AG04449 (cell line): ENCODE results near the gene IFRD1.

ENCODE experiments used
- CTCF ChIA-PET: fragments of 350-600 bp; formaldehyde crosslinking; extraction: SDS; loops from one replicate; lab custom pipeline; 2021; ENCODE audit warnings: antibody characterized with exemption; lab: Yijun Ruan, JAX
- POLR2A ChIA-PET: fragments of 400-600, 350-600 bp; formaldehyde crosslinking; extraction: SDS; loops from one replicate; lab custom pipeline; 2020; ENCODE audit warnings: antibody characterized with exemption, inconsistent platforms; lab: Yijun Ruan, JAX
- DNase-seq: peaks from one replicate; pipeline ENCODE4 v3.0.0-alpha.2; 2010; ENCODE audit warnings: low read depth, low spot score
- H3K4me3 ChIP-seq: 2 replicates; pipeline ENCODE4 v1.5.1; 2011; ENCODE audit warnings: low read depth, mild to moderate bottlenecking, control low read depth, low read length
- TF ChIP-seq, protein P1 (sequence below): IDR thresholded peaks from one replicate; pipeline ENCODE4 v1.5.1; 2011; ENCODE audit warnings: mild to moderate bottlenecking, moderate library complexity, low read length, control low read depth, inconsistent platforms; ENCODE audit not compliant: insufficient read depth; ENCODE audit errors: missing control alignments

The IFRD1 gene

GRCh38 chr7:112484671-112485167 lies 34.5 kb downstream of the IFRD1 start:
- CTCF ChIA-PET, result interaction anchor here (0.9 to 6.0 kb wide), 5 partner anchors 14 to 937 kb away, joined by 3 to 62 read pairs (median 5); no protein-coding TSS in a partner anchor
- TF ChIP-seq, protein P1, sequence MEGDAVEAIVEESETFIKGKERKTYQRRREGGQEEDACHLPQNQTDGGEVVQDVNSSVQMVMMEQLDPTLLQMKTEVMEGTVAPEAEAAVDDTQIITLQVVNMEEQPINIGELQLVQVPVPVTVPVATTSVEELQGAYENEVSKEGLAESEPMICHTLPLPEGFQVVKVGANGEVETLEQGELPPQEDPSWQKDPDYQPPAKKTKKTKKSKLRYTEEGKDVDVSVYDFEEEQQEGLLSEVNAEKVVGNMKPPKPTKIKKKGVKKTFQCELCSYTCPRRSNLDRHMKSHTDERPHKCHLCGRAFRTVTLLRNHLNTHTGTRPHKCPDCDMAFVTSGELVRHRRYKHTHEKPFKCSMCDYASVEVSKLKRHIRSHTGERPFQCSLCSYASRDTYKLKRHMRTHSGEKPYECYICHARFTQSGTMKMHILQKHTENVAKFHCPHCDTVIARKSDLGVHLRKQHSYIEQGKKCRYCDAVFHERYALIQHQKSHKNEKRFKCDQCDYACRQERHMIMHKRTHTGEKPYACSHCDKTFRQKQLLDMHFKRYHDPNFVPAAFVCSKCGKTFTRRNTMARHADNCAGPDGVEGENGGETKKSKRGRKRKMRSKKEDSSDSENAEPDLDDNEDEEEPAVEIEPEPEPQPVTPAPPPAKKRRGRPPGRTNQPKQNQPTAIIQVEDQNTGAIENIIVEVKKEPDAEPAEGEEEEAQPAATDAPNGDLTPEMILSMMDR, result no peak
- POLR2A ChIA-PET, result interaction anchor here (0.9 to 2.0 kb wide), 2 partner anchors 34 to 35 kb away, joined by 6 to 8 read pairs; partner anchors contain the start of gene IFRD1
- no peak overlapping the region for H3K4me3 ChIP-seq
- peak; percentile 87 for DNase-seq

- no peak overlapping the region for H3K4me3 ChIP-seq
- ChIA-PET CTCF (interaction anchor here (6.0 kb wide), 1 partner anchor 13 kb away, joined by 62 read pairs; no protein-coding TSS in a partner anchor), POLR2A (interaction anchor here (0.8 to 2.0 kb wide), 2 partner anchors 13 to 36 kb away, joined by 3 to 8 read pairs; partner anchors contain the start of gene IFRD1)
- DNase-seq, result no peak
- TF ChIP-seq, protein P1, result no peak
Observed at GRCh38 chr7:112485766-112486165, 35.5 kb downstream of the IFRD1 start.

- ChIA-PET POLR2A (no interaction called here), CTCF (interaction anchor here (1.0 to 6.0 kb wide), 3 partner anchors 8 to 87 kb away, joined by 3 to 62 read pairs (median 4); no protein-coding TSS in a partner anchor)
- DNase-seq, result no peak
- no peak overlapping the region for H3K4me3 ChIP-seq
- TF ChIP-seq, protein P1, result no peak
Observed at GRCh38 chr7:112487457-112488263, 37.4 kb downstream of the IFRD1 start.

GRCh38 chr7:112488264-112488552 lies 37.9 kb downstream of the IFRD1 start:
- TF ChIP-seq, protein P1, result no peak
- ChIA-PET POLR2A (no interaction called here), CTCF (interaction anchor here (1.0 to 1.9 kb wide), 2 partner anchors 8 to 88 kb away, joined by 3 to 4 read pairs; no protein-coding TSS in a partner anchor)
- no peak for DNase-seq
- no peak overlapping the region for H3K4me3 ChIP-seq

DNA sequence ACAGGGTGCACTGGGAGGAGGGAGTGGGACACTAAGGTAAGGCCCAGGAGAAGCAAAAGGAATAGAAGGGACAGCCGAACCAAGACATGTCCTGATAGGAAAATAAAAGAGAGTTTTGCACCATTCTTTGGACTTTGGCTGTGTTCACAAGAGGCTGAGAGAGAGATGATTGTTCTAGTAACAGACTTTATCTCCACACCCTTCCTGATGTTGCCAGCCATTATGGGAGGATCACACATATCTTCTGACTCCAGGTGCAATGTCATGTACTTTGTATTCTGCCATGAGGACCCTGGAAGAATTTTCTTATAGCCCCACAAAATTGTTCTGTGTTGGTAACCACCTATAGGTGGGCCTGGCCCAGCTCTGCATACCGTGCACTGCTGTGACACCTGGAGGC lies 41.9 kb downstream of the IFRD1 start:
- TF ChIP-seq, protein P1, result no peak
- ChIA-PET CTCF (interaction anchor here (0.9 kb wide), 1 partner anchor 12 kb away, joined by 3 read pairs; the partner anchor contains the start of gene LSMEM1), POLR2A (no interaction called here)
- H3K4me3 ChIP-seq, result no peak overlapping the region
- no peak for DNase-seq

DNA sequence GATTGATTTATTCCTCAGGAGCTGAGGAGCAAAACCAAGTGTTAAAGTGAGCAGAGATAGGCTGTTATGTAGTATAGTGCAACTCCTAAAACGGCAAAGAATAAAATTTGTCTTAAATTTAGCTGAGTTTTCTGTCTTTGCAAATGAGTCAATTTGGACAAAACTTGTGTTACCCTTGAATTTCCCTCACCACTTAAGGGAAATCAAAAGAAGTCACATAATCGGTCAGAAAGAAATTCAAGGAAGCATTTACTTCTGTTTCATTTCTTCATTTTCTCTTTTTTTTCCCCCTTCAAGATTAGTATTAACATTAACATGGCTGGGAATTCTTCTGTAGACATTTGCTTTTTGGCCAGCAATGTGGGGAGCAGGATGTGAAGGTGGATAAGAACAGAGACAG lies 44.4 kb downstream of the IFRD1 start:
- CTCF ChIA-PET, result interaction anchor here (3.9 to 4.8 kb wide), 2 partner anchors 14 to 754 kb away, joined by 40 to 50 read pairs; partner anchors contain the start of gene LSMEM1

More for the DNA sequence above, 44.4 kb downstream of the IFRD1 start:
- TF ChIP-seq, protein P1, result no peak
- POLR2A ChIA-PET, result no interaction called here
- H3K4me3 ChIP-seq, result no peak overlapping the region
- DNase-seq, result no peak
